HG02884 (cell line): ENCODE measurements around the gene ARID5B.

Source experiments
- ATAC-seq: cut with Tn5 transposase; IDR thresholded peaks from one replicate; pipeline ENCODE4 v1.9.1; 2021; ENCODE audit warnings: mild to moderate bottlenecking, moderate library complexity; ENCODE audit not compliant: unreplicated experiment

The ARID5B gene

DNA sequence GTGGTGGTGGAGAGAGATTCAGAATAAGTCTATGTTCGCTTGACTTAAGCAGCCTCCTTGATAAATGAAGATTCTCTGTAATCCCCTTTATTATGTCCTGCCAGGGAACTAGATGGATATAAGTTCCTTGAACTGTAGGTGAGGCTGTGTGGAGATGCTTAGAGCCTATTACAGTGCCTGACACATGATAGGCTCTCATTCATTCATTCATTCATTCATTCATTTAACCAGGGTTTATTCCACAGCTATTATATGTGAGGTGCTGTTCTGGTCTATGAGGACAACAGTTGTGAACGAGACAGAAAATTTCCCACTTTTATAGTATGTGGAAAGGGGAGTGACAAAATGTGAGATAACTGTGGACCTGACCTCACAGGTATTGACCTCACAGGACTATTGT, 105.6 kb downstream of the ARID5B start:
- no peak for ATAC-seq

GRCh38 chr10:62008196-62008595, 106.7 kb downstream of the ARID5B start:
- ATAC-seq, result no peak

DNA sequence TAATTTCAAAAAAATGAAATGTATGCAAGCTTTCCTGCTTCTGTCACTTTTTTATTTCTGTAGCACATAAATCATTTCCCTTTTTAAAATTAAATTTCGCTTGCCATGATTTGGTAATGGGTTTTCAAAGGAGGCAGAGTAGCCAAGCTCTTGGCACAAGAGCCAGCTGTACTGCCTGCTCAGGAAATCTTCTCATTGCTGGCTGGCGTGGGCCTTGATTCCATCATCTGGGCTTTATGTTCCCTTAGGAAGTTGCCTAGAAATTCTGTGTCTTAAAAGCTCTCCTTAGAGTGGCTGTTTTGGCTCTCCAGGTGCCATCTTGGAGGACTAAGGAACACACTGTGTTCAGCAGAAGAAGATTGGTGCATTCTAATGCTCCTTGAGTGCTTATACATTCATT, 107.4 kb downstream of the ARID5B start:
- no peak for ATAC-seq

- ATAC-seq, result no peak
Measured at GRCh38 chr10:62010366-62010765, 108.9 kb downstream of the ARID5B start.

DNA sequence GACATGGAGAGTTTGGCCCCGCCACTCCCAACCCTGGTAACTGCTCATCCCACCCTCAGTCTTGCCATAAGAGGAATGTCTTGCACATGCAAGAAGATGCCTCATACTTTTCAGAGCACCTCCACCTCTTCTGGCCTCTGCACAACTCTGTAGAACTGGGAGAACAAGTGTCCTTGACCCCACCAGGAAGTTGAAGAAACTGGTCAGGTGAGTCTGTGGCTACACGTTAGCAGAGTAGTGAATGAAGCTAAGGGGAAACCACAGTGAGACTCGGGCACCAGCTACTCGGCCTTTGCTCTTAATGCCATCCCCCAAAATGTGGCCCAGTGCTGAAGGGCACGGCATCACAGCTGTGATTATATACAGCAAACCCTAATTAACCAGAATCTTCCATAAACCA, 110.1 kb downstream of the ARID5B start:
- ATAC-seq, result no peak

GRCh38 chr10:62012318-62012717, 110.8 kb downstream of the ARID5B start:
- no peak for ATAC-seq

DNA sequence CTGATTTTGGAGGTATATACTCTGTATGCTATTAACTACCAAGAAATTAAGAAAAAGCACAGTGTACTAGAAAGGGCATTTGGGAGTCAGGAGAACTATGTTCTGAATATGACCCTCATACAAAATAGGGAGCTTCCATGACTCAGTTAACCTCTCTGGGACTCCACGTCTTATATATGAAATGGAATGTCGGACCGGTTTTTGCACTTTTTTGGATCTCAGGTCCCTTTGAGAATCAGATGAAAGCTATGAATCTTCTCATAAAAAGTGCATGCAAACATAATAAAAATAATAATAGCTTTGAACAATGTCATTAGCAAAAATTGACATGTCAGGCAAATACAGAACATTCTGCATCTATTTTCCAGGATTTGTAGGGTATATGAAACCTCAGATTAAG, 113.0 kb downstream of the ARID5B start:
- no peak for ATAC-seq

DNA sequence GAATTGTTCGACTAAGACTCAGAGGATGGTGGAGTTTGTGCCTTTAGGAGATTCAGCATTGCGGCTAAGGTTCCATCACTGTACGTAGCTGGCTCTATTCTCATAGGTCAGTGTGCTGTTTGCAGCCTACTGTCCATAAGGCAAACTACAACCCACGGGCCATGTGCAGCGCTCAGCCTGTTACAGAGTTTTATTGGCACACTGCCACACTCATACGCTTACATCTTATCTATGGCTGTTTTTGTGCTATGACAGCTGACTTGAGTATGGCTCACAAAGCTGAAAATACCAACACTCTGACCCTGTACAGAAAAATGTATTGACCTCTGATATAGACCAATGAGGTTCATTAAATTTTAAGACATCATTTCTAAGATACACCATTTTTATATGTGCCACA, 114.5 kb downstream of the ARID5B start:
- no peak for ATAC-seq

GRCh38 chr10:62016623-62017490, 115.4 kb downstream of the ARID5B start:
- peak; percentile 69 for ATAC-seq

DNA sequence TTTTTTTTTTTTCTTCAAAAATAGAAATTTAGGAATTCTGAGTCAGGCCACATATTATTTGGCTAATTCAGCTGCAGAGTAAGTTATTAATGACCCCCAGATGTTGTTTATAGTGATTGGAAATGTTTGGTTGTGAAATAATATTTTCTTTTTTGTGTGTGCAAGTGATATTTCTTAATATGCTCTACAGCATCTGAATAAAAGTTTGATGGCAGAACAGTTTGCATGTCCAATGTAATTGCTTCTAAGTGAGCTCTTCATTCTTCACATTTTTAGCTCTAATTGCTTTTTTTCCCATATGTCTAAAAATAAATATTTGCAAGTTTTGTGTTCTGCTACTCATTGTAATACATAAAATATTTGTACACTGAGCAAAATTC, 116.0 kb downstream of the ARID5B start:
- ATAC-seq, result no peak

GRCh38 chr10:62018131-62018911, 116.8 kb downstream of the ARID5B start:
- ATAC-seq, result no peak

DNA sequence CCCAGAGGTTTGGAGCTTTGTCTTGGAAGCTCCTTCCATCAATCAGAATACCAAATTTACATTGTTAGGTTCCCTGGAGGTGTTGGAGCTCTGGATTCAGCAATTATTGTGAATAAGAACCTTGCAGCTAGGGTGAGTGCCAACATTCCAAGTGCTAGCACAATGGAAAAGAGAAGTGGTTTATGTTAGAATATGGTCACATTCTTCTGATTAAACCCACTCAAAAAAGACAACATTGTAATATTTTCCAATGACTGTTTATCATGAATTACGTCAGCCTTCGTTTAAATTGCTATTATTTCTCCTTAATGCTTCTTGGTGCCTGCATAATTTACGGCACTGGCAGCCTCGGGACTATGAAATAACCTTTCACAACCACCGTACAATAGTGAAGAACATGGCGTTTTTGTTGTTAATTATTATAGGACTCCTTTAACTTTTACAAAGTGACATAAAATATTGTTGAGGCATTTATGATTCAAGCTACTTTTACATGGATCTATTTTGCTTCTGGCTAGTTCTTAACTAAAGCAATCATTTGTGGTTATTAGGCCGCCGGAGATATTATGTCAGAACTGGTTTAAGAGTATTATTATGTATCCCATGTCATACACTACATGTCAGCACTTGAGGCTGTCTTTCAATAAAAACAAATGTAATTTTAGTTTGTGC, 117.7 kb downstream of the ARID5B start:
- no peak for ATAC-seq

DNA sequence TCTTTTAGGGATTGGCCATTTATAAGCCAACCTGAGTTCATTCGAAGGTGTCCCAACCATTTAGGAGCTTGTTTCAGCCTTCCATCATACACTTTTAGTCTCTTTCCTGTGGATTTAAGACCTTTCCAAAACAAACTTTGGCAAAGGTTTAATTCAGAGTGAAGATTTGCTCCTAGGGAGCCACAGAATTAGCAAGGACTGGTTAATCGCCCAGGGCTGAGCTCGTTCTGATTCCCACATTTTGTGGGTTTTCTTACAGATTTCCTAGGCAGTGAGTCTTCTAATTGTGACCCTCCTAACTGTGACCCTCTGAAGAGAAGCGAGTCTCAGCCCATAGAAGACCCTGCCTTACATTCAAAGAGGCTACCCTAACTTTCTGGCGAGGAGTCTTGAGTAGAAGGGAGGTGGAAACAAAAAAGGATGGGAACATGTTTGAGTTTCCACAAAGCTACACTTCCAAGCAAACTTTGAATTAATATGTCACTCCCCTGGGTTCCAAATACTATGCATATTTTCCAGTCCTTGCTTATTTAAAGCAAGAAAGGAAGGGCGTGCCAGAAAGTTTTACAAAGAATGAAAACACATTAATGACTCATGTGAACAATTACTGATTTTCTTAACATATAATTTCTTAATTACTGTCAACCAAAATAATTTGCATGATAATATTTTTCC, 118.3 kb downstream of the ARID5B start:
- no peak for ATAC-seq

- no peak for ATAC-seq
Measured at GRCh38 chr10:62021128-62021665, 119.7 kb downstream of the ARID5B start.

- no peak for ATAC-seq
Measured at GRCh38 chr10:62021978-62022802, 120.7 kb downstream of the ARID5B start.

DNA sequence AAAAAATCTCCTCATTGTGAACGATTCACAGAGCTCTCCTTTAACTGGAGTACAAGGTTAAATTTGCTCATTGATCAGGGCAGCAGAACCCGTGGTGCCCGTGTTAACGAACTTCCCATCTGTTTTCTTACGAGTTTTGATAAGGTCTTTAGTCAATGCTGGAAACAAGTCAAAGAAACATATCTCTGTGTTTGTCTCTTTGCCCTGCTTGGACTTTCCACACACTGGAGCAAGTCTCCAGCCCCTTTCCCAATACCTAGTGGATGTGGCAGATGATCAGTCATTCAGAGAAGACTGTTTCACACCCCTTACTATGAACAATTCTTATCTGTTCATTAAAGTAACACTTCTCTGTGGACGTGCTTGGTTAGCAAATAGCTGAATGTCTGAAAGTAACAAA, 121.3 kb downstream of the ARID5B start:
- ATAC-seq, result no peak

- ATAC-seq, result no peak
Measured at GRCh38 chr10:62023329-62023728, 121.8 kb downstream of the ARID5B start.

DNA sequence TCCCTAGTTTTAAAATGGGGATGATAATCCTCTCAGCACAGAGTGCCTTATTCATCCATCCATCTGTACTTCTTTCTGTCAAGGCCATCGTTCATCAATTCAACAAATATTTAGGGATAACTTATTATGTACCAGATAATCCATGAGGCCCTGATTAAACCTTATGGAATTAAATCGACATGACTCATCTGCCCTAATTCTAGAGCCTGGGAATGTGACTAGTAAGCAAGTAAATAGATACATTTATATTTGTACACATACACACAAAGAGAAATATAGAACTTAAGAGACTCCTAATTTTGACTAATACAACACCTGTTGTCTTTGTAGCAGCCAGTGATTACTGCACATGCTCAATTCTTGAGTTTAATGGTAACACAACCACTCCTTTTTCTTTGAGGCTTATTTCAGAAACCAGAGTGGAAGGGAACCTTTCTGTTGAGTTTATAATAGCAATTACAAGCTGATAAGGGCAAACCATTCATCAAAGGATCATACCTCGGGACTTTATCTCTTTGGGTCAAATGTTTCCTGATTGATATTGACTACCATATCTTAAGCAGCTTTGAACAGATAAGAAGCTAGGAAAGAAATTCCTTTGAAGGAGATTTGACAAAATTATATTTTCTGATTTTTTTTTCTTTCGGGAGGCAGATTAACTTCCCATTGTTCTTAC, 122.7 kb downstream of the ARID5B start:
- no peak for ATAC-seq

DNA sequence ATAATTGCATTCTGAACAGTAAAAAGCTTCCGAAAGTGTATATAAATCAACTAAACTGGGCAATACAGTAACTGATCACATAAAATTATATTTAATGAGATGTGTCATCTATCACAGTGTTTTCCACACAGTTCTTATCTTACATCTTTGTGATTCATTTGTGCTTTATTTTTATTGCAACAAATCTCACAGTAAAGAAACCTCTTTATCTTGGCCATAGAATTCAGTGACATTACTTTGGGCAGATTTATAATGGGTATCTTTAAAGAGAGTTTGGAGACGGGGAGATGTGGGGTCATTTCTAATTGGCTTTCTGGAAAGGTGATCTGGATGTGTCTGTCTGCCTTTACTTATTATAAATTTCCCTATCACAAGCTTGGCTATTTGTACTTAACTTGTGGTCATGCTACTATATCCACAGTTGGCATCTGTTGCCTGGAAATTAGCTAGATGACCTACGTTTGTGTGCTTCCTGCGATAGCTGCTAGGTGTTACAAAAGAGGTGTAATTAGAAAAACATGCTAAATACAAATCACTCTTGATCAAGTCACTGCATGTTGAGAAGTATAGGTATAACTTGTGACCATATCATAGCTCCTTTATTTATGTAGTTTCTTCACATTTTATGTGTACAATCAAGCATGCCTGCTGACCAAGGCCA, 123.8 kb downstream of the ARID5B start:
- ATAC-seq, result no peak
